ENCODE measurements around the gene PRXL2B.

DNA sequence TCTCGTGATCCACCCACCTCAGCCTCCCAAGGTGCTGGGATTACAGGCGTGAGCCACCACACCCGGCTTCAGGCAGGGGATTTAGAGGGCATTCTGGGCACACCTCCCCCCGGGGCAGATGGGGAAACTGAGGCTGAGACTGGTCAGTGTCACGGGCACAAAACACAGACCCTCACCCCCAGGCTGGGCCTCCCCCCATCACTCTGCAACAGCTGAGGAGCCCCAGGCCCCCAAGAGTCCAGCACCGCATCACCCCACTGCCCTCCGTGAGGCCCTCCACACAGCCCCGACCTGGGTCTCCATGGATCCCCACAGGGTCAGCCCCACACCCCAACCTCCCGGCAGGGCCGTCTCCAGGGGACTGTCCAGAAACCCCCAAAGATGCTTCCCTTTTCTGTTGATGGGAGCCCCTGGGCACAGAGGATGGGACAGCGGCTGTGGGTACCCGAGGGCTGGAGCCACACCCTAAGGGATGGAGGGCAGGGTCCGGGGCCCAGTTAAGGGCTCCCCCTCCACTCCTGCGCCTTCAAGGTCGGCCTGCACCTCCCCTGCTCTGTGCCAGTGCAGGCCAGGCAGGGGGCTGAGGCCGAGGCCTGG, 19.4 kb upstream of the PRXL2B start:
- TF ChIP-seq CTCF (conservative IDR thresholded peaks at IDR 0.05; ENCODE audit: low read length) (no peak), EZH2phosphoT487 (IDR thresholded peaks at IDR 0.05; ENCODE audit: borderline replicate concordance, low read depth, low read length) (no peak)

Data from OCI-LY7 (cell line).